IgD-negative memory B cell (primary cell): ENCODE results near the gene SLC35F3. TPM values are rescaled to one million over a fixed set of nuclear protein-coding genes. Genes with fewer than 3 reads are reported as not detected.
"Not testable (repeated sequence)": the region's sequence is repeated elsewhere in the genome, so short reads cannot be mapped to it uniquely, and the experiment has no call there.

Experiments used
- H3K27ac Mint-ChIP-seq, 3 donors: one replicate each; pipeline ENCODE4 v1.8.0; 2020 to 2022; ENCODE audit warnings: mild to moderate bottlenecking in 3 of 3, mixed read lengths in 3 of 3, moderate library complexity in 1 of 3
- H3K27me3 Mint-ChIP-seq: one replicate; pipeline ENCODE4 v1.8.0; 2021; ENCODE audit warnings: mixed read lengths
- H3K36me3 Mint-ChIP-seq: one replicate; pipeline ENCODE4 v1.8.0; 2020; ENCODE audit warnings: mild to moderate bottlenecking, mixed read lengths
- H3K4me1 Mint-ChIP-seq, 3 donors: one replicate each; pipeline ENCODE4 v1.8.0; 2020 to 2022; ENCODE audit warnings: mixed read lengths in 3 of 3, mild to moderate bottlenecking in 1 of 3
- H3K4me3 Mint-ChIP-seq, 4 donors: one replicate each; pipeline ENCODE4 v1.8.0; 2020 to 2022; ENCODE audit warnings: mild to moderate bottlenecking in 4 of 4, mixed read lengths in 4 of 4, moderate library complexity in 3 of 4
- H3K9me3 Mint-ChIP-seq, 3 donors: one replicate each; pipeline ENCODE4 v1.8.0; 2020 to 2021; ENCODE audit warnings: mixed read lengths in 3 of 3, mild to moderate bottlenecking in 1 of 3
- polyA plus RNA-seq: library from polyadenylated mRNA; unstranded; fragments of 300-500 nt; fragmentation: Illumina TruSeq; gene quantifications from one replicate; pipeline ENCODE4 v1.2.3, GENCODE V29; 2021

The SLC35F3 gene
- polyA plus RNA-seq, 1 donor from 2014 or later: not detected

DNA sequence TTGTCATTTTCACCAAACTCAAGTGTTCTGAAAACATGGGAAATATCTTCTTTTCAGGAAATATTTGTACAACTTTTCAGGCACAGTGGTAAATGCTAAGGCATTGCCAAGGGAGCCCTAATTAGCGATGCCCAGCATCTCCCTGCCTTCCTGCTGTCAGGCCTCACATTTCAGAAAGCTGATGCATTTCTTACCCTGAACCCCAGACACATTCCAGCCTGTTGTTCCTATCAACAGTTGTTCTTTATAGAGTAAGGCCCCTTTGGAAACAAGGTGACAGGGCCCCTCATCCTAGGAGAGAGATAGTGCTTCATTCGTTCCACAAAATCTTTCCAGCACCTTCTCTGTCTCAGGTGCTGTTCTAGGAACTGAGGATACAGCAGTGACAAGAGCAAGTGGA lies 332.9 kb downstream of the SLC35F3 start:
- H3K27ac Mint-ChIP-seq: no peak overlapping the region
- H3K9me3 Mint-ChIP-seq: no peaks in the 10 kb centered on the region
- peaks cover 18% of the 10 kb centered on the region for H3K27me3 Mint-ChIP-seq
- H3K4me1 Mint-ChIP-seq: no peaks in the 10 kb centered on the region
- no peak overlapping the region for H3K4me3 Mint-ChIP-seq
- H3K36me3 Mint-ChIP-seq: no peaks in the 10 kb centered on the region

DNA sequence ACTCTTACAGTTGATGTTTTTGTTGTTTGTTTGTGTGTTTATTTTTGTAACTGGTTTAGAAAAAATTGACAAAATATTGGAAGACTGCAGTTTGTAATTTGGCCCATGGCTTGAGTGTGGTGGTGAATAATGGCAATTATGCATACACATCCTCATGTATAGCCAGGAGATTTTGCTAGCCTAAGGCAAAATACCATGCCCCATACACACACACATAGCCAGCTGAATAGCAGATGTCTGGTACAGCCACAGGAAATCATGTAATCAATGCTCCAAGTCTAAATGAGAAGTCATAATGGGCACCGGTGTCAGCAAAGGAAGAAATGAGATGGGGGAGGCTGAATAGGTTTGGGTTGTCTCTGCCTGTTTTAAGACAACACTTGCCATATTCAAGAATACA lies 333.6 kb downstream of the SLC35F3 start:
- Mint-ChIP-seq H3K27me3 (peaks cover 15% of the 10 kb centered on the region), H3K4me3 (no peak overlapping the region), H3K27ac (no peak overlapping the region), H3K9me3 (no peaks in the 10 kb centered on the region), H3K4me1 (no peaks in the 10 kb centered on the region), H3K36me3 (peaks cover 2% of the 10 kb centered on the region)

DNA sequence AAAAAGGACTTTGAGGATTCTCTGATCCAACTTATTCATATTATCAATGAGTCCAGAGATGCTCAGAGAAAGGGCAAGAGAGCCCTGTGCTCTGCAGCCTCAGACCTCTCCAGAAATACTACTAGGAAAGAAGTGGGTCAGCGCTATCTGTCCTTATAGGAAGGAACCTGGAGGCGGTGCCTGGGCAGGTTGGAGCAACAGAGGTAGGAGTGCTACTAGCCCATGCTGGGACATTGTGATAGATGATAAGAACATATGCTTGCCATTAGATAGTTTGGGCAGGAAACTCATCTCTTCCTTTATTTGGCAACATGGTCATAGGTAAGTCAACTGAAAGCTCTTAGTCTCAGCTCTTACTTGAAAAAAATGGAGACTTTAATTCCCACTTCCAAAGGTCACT lies 335.0 kb downstream of the SLC35F3 start:
- Mint-ChIP-seq H3K27me3 (peaks cover 15% of the 10 kb centered on the region), H3K4me3 (no peak overlapping the region)

DNA sequence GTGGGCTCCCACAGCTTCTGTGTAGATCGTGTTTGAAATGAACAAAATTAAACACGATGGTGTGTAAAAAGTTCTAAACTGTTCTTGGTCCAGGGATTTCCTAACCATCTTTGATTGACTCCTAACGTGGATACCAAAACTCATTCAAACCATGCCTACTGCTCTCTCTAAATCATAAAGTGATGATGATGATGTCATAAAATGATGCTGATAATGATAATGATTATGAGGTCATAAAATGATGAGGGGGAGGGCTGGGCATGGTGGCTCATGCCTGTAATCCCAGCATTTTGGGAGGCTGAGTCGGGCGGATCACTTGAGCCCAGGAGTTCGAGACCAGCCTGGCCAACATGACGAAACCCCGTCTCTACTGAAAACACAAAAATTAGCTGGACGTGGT lies 335.5 kb downstream of the SLC35F3 start:
- no peak overlapping the region for H3K4me3 Mint-ChIP-seq
- H3K27ac Mint-ChIP-seq: no peak overlapping the region
- peaks cover 0 to 7% (median 4%) of the 10 kb centered on the region in 3 donors for H3K4me1 Mint-ChIP-seq
- H3K9me3 Mint-ChIP-seq: no peaks in the 10 kb centered on the region
- peaks cover 2% of the 10 kb centered on the region for H3K36me3 Mint-ChIP-seq
- H3K27me3 Mint-ChIP-seq: peaks cover 15% of the 10 kb centered on the region

More for the DNA sequence above, 335.0 kb downstream of the SLC35F3 start:
- Mint-ChIP-seq H3K9me3 (no peaks in the 10 kb centered on the region), H3K36me3 (peaks cover 2% of the 10 kb centered on the region), H3K27ac (no peak overlapping the region), H3K4me1 (peaks cover 0 to 6% (median 3%) of the 10 kb centered on the region in 3 donors)

DNA sequence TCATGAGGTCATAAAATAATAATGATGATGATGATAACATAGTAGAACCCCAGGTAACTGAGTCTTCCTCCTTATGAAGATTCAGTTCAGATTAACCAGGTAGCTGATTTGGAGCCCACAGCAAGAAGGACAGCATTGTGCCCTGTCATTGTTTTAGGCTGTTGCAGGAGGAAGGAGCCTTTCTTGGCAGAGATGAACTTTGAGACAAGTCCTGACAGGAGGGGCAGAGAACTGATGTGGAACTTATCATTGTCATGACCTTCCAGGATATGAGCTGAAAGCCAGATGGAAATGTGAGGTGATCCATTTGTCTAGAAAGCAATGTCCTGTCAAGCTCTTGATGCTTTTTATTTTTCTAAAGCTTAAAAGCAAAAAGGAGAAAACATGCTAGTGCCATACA lies 336.2 kb downstream of the SLC35F3 start:
- no peaks in the 10 kb centered on the region for H3K9me3 Mint-ChIP-seq
- H3K27me3 Mint-ChIP-seq: peaks cover 7% of the 10 kb centered on the region
- H3K4me1 Mint-ChIP-seq: peaks cover 0 to 7% (median 4%) of the 10 kb centered on the region in 3 donors
- H3K4me3 Mint-ChIP-seq: no peak overlapping the region
- H3K36me3 Mint-ChIP-seq: peaks cover 2% of the 10 kb centered on the region
- H3K27ac Mint-ChIP-seq: no peak overlapping the region

DNA sequence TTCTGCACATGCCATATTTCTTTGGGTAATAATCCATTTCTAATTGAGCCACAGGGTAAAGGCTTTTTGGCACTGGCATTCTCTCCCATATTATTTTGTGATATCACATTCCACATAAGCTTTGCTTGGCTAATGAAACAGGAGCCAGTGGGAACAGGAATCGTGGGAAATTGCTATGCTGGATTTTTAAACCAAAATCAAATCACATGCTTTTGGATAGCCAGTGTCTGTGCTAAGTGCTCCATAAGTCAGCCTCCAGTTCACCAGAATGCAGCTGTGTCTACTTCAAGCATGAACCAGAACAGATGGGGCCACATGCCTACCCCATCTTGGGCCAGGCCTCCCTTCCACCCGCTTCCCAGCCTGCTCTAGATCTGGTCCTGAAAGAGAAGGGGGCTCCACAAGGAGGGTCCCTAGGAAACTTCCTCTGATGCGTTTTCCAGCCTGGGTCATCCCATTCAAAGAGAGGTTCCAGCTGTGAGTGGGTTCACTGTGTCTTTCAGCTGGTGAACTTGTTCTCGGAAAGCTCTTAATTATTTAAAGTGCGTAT lies 337.5 kb downstream of the SLC35F3 start:
- Mint-ChIP-seq H3K36me3 (peaks cover 2% of the 10 kb centered on the region), H3K27me3 (peaks cover 2% of the 10 kb centered on the region), H3K4me3 (no peak overlapping the region), H3K9me3 (peaks cover 0 to under 1% (median 0%) of the 10 kb centered on the region in 3 donors), H3K4me1 (peaks cover 0 to 7% (median 4%) of the 10 kb centered on the region in 3 donors), H3K27ac (no peak overlapping the region)

DNA sequence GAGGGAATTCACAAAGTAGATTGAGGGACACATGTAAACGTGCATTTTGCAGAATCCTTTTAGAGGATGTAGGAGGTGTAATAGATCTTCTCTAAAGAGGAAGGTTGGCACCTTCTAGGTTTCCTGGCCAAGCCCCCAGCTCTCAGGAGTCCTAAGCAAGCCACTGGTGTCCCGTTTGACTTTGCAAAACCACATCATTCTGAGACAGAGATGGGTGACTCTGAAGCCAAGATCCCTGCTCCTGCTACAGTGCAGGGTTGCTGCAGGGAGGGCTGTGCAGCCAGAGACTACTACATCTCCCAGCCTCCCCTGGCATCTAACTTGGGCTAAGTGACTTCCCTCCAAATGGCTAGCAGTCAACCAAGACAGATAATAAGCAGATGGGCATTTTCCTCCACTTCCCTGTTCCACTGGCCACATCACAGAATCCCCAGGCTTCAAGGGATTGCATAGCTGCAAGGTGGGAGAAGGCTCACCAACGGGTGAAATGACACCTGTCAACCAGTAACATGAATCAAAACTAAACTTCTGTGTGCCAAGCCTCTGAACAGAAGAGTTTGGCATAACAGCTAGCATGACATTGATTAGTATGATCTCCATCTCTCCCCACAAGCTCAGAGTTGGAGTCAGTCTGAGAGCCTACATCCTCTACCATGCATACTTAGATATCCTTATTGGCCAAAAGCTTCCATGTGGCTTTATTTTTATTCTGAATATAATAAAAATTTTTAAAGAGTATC lies 339.2 kb downstream of the SLC35F3 start:
- H3K9me3 Mint-ChIP-seq: peaks cover 0 to 8% (median 2%) of the 10 kb centered on the region in 3 donors
- no peak overlapping the region for H3K4me3 Mint-ChIP-seq
- peaks cover 2% of the 10 kb centered on the region for H3K27me3 Mint-ChIP-seq
- peaks cover 6% of the 10 kb centered on the region for H3K36me3 Mint-ChIP-seq
- no peak overlapping the region for H3K27ac Mint-ChIP-seq
- H3K4me1 Mint-ChIP-seq: peaks cover 0 to 7% (median 4%) of the 10 kb centered on the region in 3 donors

DNA sequence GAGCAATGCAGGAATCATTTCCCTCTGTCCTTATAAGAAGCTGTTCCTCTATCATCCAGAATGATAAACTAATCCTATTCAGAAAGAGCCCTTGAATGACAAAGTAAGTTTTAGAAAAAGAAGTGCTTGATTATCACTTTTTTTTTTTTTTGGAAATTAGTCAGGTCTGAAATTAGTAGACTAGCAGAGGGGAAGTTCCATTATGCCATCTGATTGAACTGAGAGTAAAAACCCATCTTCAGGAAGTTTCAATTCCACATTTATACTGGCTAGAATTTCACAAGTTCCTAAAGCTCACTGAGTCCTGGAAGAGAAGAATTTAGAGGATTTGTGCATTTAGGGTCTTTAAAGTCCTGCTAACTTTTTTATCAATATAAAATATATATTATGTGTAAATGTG lies 340.0 kb downstream of the SLC35F3 start:
- H3K27me3 Mint-ChIP-seq: peaks cover 2% of the 10 kb centered on the region
- no peak overlapping the region for H3K27ac Mint-ChIP-seq
- peaks cover 6% of the 10 kb centered on the region for H3K36me3 Mint-ChIP-seq
- H3K9me3 Mint-ChIP-seq: peaks cover 0 to 8% (median 2%) of the 10 kb centered on the region in 3 donors
- H3K4me3 Mint-ChIP-seq: no peak overlapping the region
- H3K4me1 Mint-ChIP-seq: peaks cover 0 to 7% (median 4%) of the 10 kb centered on the region in 3 donors

DNA sequence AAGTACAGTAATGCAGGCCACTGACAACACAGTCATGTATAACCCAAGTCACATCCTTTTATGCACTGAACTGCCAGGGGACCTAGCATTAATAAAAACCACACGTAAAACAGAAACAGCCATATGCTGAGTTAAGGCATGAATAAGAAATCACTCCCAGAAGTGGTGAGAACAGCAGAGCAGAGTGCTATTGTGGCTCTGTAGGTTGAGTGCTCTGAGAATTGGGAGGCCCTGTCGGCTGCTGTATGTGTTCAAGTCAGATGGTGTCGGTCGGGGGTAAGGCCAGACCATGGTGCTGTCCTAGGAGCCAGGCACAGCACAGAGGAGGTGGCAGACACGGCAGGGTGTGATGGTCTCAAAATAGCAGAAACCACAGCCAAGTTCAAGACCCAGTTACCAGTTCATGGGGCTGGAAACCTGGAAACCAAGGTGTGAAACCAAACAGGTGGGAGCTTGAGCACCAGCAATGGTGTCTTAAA lies 342.2 kb downstream of the SLC35F3 start:
- no peaks in the 10 kb centered on the region for H3K27me3 Mint-ChIP-seq
- H3K27ac Mint-ChIP-seq: no peak overlapping the region
- peaks cover 6% of the 10 kb centered on the region for H3K36me3 Mint-ChIP-seq
- peaks cover 0 to 7% (median 4%) of the 10 kb centered on the region in 3 donors for H3K4me1 Mint-ChIP-seq
- no peak overlapping the region for H3K4me3 Mint-ChIP-seq
- peaks cover 0 to 8% (median 2%) of the 10 kb centered on the region in 3 donors for H3K9me3 Mint-ChIP-seq

DNA sequence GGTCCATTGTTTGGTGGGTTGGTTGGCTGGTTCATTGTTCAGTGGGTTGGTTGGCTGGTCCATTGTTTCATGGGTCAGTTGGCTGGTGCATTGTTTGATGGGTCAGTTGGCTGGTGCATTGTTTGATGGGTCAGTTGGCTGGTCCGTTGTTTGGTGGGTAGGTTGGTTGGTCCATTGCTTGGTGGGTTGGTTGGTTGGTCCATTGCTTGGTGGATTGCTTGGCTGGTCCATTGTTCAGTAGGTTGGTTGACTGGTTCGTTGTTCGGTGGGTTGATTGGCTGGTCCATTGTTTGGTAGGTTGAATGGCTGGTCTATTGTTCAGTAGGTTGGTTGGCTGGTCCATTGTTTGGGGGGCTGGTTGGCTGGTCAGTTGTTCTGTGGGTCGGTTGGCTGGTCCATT lies 343.3 kb downstream of the SLC35F3 start:
- H3K27me3 Mint-ChIP-seq, H3K36me3 Mint-ChIP-seq, H3K4me3 Mint-ChIP-seq, H3K9me3 Mint-ChIP-seq, H3K27ac Mint-ChIP-seq, H3K4me1 Mint-ChIP-seq: not testable (repeated sequence)

DNA sequence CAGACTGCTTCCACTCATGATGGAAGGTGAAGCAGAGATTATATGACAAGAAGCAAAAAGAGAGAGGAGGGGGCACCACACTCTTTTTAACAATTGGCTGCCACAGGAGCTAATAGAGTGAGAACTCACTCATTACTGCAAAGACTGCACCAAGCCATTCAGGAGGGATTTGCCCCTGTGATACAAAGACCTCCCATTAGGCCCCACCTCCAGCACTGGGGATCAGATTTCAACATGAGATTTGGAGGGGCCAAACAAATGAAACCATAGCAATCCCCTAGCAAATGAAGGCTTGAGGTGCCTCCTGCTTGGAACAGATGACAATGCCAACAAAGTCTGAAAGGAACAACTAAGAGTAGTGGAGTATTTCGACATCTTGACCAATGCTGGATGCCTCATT lies 346.3 kb downstream of the SLC35F3 start:
- H3K9me3 Mint-ChIP-seq: peaks cover 0 to 8% (median 2%) of the 10 kb centered on the region in 3 donors

DNA sequence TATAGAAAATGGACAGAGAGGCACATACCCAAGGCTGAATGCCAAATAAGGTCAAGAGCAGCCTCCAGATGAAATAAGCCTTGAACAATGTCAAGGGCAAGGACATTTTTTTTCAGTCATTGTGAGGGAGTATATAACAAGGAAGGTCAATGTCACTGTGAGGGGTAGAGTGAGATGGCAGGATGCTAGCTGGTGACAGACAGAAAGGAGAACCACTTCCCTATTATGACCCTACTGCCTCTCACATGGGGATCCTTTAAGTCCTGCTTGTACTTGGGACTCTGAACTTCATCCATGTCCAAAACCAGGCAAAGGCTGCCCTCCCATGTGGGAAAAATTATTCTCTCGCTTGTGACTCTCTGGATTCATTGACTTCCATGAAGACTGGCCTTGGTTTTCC lies 349.3 kb downstream of the SLC35F3 start:
- Mint-ChIP-seq H3K4me3 (no peak overlapping the region), H3K9me3 (peaks cover 3 to 9% (median 5%) of the 10 kb centered on the region in 3 donors), H3K36me3 (no peaks in the 10 kb centered on the region), H3K4me1 (no peaks in the 10 kb centered on the region), H3K27ac (no peak overlapping the region), H3K27me3 (peaks cover 8% of the 10 kb centered on the region)

More for the DNA sequence above, 346.3 kb downstream of the SLC35F3 start:
- Mint-ChIP-seq H3K27ac (no peak overlapping the region), H3K4me3 (no peak overlapping the region), H3K4me1 (no peaks in the 10 kb centered on the region), H3K27me3 (peaks cover 3% of the 10 kb centered on the region), H3K36me3 (peaks cover 4% of the 10 kb centered on the region)

DNA sequence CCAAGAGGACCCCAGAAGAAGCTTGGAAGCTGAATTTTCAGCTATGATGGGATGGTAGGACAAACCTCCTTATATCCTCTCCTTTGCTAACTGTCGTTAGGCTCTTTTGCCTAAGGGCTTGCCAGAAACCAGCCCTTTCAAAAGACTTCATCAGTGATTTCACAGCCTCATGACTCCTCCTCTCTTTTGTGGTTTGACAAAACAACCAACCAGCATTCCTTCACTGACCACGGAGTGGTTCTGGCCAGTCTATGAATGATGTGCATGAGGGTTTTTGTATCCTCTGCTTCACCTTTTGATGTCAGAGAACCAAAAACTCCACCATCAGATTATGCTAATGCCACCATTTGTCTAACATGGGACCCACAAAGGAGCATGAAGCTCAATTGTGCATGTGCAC lies 351.9 kb downstream of the SLC35F3 start:
- H3K4me3 Mint-ChIP-seq: no peak overlapping the region
- peaks cover 23% of the 10 kb centered on the region for H3K27me3 Mint-ChIP-seq
- no peaks in the 10 kb centered on the region for H3K36me3 Mint-ChIP-seq
- H3K4me1 Mint-ChIP-seq: no peaks in the 10 kb centered on the region
- no peak overlapping the region for H3K27ac Mint-ChIP-seq
- H3K9me3 Mint-ChIP-seq: peaks cover 3 to 9% (median 5%) of the 10 kb centered on the region in 3 donors

DNA sequence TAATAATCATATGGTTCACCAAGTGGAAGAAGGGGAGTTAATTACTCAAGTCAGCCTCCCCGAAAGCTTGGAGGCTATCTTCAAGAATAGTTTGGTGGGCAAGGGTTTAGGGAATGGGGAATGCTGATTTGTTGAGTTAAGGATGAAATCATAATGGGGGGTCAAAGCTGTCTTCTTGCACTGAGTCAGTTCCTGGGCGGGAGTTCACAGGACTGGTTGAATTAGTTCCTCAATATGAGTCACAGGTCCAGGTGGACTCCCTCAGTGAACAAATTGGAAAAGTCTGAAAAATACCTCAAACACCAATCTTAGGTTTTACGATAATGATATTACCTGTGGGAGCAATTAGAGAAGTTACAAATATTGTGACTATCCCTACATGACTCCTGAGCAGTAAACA lies 353.6 kb downstream of the SLC35F3 start:
- Mint-ChIP-seq H3K9me3 (peaks cover 3 to 9% (median 5%) of the 10 kb centered on the region in 3 donors), H3K4me3 (no peak overlapping the region), H3K36me3 (no peaks in the 10 kb centered on the region), H3K4me1 (no peaks in the 10 kb centered on the region), H3K27ac (no peak overlapping the region), H3K27me3 (peaks cover 25% of the 10 kb centered on the region)

DNA sequence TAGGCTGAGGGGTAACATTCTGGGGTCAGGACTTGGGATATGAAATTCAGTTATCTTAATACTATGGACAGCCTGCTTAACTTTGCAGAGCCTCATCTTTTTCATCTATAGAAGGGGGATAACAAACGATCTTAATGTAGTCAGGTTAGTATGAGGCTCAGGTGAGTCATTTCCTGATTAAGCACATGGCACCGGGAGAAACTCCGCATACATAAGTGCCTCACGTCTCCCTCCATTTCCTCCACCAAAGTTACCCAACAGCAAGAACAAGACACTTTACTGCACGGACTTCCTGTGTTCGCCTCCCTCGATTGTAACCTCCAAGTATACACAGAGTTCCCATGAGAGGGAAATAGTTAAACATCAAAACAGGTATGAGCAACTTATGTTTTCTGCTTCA lies 356.1 kb downstream of the SLC35F3 start:
- Mint-ChIP-seq H3K36me3 (no peaks in the 10 kb centered on the region), H3K9me3 (peaks cover 3 to 9% (median 5%) of the 10 kb centered on the region in 3 donors), H3K27me3 (peaks cover 28% of the 10 kb centered on the region), H3K27ac (no peak overlapping the region), H3K4me3 (no peak overlapping the region), H3K4me1 (no peaks in the 10 kb centered on the region)

DNA sequence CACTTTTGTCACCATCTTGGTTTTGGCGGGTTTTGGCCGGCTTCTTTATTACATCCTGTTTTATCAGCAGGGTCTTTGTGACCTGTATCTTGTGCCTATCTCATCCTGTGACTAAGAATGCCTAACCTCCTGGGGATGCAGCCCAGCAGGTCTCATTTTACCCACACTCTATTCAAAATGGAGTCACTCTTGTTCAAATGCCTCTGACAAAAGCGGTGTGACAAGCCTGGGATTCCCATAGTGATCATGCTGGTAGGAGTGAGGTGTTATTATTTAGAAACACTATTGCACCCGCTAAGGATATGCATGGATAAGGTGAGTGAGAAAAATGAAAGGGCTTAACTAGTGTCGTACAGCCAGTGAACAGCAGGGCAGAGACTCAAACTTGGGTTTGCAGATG lies 357.1 kb downstream of the SLC35F3 start:
- H3K4me1 Mint-ChIP-seq: no peaks in the 10 kb centered on the region
- H3K9me3 Mint-ChIP-seq: peaks cover 3 to 9% (median 5%) of the 10 kb centered on the region in 3 donors
- no peak overlapping the region for H3K27ac Mint-ChIP-seq
- peaks cover 31% of the 10 kb centered on the region for H3K27me3 Mint-ChIP-seq
- H3K4me3 Mint-ChIP-seq: no peak overlapping the region
- no peaks in the 10 kb centered on the region for H3K36me3 Mint-ChIP-seq
